CD4-positive, alpha-beta T cell treated with Interleukin-15 for 1 hour (primary cell): Measurements from ENCODE around the gene CDH7.

ENCODE experiments used
- DNase-seq: peaks from one replicate; pipeline ENCODE4 v3.0.0-alpha.2; 2020

The CDH7 gene

DNA sequence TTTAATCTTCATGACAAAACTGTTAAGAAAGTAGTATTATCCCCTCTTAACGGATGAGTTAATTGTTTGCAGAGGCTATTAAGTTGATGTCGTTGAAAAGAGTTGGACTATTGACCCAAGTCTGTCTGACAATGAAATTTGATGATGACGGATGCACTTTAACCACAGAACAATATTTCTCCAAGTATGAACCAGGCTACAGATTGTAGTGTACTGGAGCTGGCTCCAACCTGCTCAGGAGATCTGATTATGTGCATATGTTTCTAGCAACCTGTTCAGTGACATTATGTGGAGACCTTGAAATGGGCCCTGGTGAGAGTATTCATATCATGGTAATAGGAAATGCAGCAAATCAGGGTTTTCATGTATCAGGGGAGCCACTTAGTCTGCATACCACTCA lies 174.1 kb downstream of the CDH7 start:
- no peak for DNase-seq

GRCh38 chr18:65934874-65935273 lies 184.1 kb downstream of the CDH7 start:
- no peak for DNase-seq

DNA sequence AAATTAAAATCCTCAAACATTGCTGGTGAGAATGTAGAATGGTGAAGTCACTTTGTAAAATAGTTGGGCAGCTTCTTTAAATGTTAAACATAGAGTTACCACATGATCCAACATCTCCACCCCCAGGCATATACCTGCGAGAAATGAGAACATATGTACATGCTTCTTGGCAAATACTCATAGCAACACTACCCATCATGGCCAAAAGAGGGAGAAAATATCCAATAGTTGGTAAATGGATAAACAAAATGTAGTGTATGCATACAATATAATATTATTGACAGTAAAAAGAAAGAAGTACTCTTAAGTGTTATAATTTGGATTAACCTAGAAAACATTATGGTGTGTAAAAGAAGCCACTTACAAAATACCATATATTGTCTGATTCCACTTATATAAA lies 185.9 kb downstream of the CDH7 start:
- no peak for DNase-seq

GRCh38 chr18:65937180-65937579 lies 186.4 kb downstream of the CDH7 start:
- DNase-seq, result no peak

DNA sequence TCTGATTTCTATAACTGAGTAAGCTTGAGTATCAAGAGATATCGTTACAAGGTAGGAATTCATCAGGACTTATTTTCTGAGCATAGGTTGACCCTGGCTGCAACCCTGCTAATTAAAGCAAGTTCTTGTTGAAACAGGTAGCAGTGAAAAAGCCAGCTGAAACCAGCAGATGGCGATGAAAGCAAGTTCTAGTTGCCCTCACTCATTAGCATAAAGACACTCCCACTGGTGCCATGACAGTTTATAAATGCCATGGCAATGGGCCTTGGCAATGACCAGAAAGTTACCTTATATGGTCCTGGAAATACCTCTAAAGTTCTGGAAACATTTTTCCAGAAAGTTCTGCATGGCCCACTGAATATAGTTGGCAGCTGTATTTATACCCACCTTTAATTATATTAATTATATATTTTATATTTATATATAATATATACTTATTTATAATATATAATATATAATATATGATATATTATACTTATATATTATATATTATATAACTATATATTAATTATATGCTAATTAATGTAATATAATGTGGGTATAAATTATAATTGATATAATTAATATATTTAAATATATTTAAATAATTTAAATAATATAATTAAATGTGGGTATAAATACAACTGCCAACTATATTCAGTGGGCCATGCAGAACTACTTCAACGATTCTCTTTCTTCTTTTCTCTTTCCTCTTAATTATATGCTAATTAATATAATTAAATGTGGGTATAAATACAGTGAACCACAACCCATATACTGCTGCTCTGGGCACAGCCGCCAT lies 188.0 kb downstream of the CDH7 start:
- DNase-seq, result no peak
